Pancreas (tissue), 10 donors: ENCODE results near the gene FFAR2. TPM values are rescaled to one million over a fixed set of nuclear protein-coding genes. Genes with fewer than 3 reads are reported as not detected.

Experiments
- ATAC-seq, 4 donors: fragments of 200-7000 bp; cut with Tn5 transposase; one replicate each; pipeline versions ENCODE4 v1.8.0 to v1.9.1; 2020; ENCODE audit warnings: mild to moderate bottlenecking in 4 of 4, moderate library complexity in 4 of 4
- DNase-seq, 6 donors: peaks; one replicate each; pipeline ENCODE4 v3.0.0-alpha.2; 2020
- FAIRE-seq: peaks from 2 replicates; lab custom pipeline; 2012; peaks lifted over from hg19 to GRCh38; lab: Jason Lieb, UNC
- H3K27ac ChIP-seq, 4 donors: fragments of 200-600 bp; sonication (generic); 1 replicate in 3 of 4; 2 replicates in 1 of 4; pipeline versions ENCODE4 v1.5.0 to v1.8.0; 2020
- H3K27me3 ChIP-seq, 4 donors: fragments of 200-600 bp; one replicate each; pipeline ENCODE4 v1.8.0; 2021
- H3K36me3 ChIP-seq, 3 donors: fragments of 200-600 bp; sonication (generic) in 1 of 3; one replicate each; pipeline versions ENCODE4 v1.5.0 to v1.8.0; 2020 to 2021
- H3K4me1 ChIP-seq, 3 donors: fragments of 200-600 bp; one replicate each; pipeline ENCODE4 v1.8.0; 2021
- H3K4me3 ChIP-seq, 4 donors: fragments of 200-600 bp; sonication (generic) in 2 of 4; one replicate each; pipeline versions ENCODE4 v1.5.0 to v1.8.0; 2020 to 2021
- H3K9me3 ChIP-seq, 4 donors: fragments of 200-600 bp; one replicate each; pipeline ENCODE4 v1.8.0; 2021
- WGBS, 2 donors: extraction: QIAGEN DNeasy Blood & Tissue Kit; methylation state at CpG; one replicate each; pipeline ENCODE4 v1.1.7; 2013; 5-methylcytosine and 5-hydroxymethylcytosine counted together
- intact Hi-C, 3 donors: fragments of 100-400 bp; cut with DNase I; formaldehyde crosslinking; loops; one replicate each; pipeline versions ENCODE4 v1.11.1 to v1.14.2; 2022
- polyA plus RNA-seq, 2 donors: library from polyadenylated mRNA; stranded (reverse); fragments of 200-250 nt; gene quantifications; one replicate each; pipeline ENCODE4 v1.2.3, GENCODE V29; 2013
- total RNA-seq, 6 donors: library from RNA; stranded (reverse); fragmentation: NEBNext Ultra II Directional in 4 of 6; extraction: Animal tissue kit (Norgen Biotek cat#: 25700) in 4 of 6; gene quantifications; one replicate each; pipeline versions ENCODE4 v1.2.1 to v1.2.4, GENCODE V29; 2021 to 2023
- TF ChIP-seq, protein P1 (sequence below), 4 donors: fragments of 200-600 bp; sonication (generic) in 3 of 4; IDR thresholded peaks; one replicate each; pipeline versions ENCODE4 v1.5.0 to v1.8.0; 2021; ENCODE audit warnings: antibody characterized with exemption in 4 of 4
- donor health status: healthy with polysubstance abuse.
- donor health status: DM: no; HTN: no; CAD: no; lungs with moderate emphysema.
- donor health status: DM: no; HTN: no; CAD: no.
- donor health status: control.
- donor health status: control.
- donor health status: Bipolar disorder and iron deficiency.
- donor health status: DM: yes; HTN: yes; CAD: no.
- donor health status: DM: no; HTN: no; CAD: no.
- donor health status: DM: no; HTN: no; CAD: no.
- donor health status: DM: yes; HTN: yes; CAD: no.

Gene FFAR2
- total and polyA plus RNA-seq, 8 donors: 0.20 to 2.5 (median 0.39) TPM; not detected in 2

DNA sequence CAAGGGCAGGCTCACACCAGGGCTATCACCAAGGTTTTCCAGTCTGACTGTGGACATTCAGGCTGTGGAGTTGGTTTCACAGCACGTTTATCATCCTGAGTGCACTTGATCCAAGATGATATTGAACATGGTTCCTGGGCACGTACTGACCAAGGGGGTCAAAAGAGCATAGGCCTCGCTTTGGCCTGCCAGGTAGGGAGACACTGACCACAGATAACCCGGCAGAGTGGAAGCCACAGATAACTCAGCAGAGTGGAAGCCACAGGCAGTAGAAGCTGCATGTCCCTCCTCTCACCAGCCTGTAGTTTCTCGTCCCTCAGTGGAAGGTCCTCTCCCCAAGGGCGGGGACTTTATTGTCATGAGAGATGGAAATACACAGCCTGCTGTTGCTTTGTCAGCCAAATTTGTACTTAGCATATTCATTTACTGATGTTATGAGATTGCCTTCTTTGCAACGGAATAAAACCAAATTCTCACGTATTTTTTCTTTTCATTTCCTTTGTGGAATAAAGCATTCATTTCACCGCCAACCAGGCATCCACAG is 51.0 kb downstream of the FFAR2 start:
- no peak overlapping the region for H3K4me3 ChIP-seq
- TF ChIP-seq, protein P1, sequence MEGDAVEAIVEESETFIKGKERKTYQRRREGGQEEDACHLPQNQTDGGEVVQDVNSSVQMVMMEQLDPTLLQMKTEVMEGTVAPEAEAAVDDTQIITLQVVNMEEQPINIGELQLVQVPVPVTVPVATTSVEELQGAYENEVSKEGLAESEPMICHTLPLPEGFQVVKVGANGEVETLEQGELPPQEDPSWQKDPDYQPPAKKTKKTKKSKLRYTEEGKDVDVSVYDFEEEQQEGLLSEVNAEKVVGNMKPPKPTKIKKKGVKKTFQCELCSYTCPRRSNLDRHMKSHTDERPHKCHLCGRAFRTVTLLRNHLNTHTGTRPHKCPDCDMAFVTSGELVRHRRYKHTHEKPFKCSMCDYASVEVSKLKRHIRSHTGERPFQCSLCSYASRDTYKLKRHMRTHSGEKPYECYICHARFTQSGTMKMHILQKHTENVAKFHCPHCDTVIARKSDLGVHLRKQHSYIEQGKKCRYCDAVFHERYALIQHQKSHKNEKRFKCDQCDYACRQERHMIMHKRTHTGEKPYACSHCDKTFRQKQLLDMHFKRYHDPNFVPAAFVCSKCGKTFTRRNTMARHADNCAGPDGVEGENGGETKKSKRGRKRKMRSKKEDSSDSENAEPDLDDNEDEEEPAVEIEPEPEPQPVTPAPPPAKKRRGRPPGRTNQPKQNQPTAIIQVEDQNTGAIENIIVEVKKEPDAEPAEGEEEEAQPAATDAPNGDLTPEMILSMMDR (IDR thresholded peaks at IDR 0.05): no peak
- WGBS, 2 donors: 76 to 87% methylated on average over 9 of the region's 9 CpGs
- DNase-seq (no peak), FAIRE-seq (no peak), ATAC-seq (no peak)
- H3K27ac ChIP-seq: no peak overlapping the region
- H3K36me3 ChIP-seq: peaks cover 0 to 23% (median 4%) of the 10 kb centered on the region in 3 donors
- no peaks in the 10 kb centered on the region for H3K9me3 ChIP-seq
- intact Hi-C loops: loop anchor here in 1 of 3 donors (5.0 kb wide), 1 partner anchor 147 kb away; no protein-coding TSS in a partner anchor
- H3K27me3 ChIP-seq: no peaks in the 10 kb centered on the region
- H3K4me1 ChIP-seq: no peaks in the 10 kb centered on the region

DNA sequence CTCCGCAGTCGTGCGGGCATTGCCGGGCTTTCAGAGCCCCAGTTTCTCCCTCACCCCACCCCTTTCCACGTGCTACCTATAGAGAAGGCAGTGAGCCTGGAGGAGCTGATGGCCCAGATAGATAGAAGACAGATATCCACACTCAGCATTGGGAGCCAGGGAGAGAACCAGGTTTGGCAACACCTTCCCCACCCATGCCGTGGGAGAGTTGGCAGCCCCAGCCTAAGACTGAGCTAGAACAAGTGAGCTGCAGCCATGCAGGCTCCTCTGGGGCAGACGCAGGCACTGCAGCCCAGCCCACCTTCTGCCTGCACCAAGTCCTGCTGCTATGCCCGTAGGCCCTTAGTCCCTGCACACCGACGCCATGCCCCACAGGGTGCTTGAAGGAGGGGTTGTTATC is 52.6 kb downstream of the FFAR2 start:
- H3K36me3 ChIP-seq: peaks cover 0 to 27% (median 4%) of the 10 kb centered on the region in 3 donors
- ATAC-seq: no peak
- no peak overlapping the region for H3K27ac ChIP-seq
- intact Hi-C loops: no loop called here
- H3K9me3 ChIP-seq: no peaks in the 10 kb centered on the region
- WGBS, 2 donors: 91 to 93% methylated on average over 10 of the region's 10 CpGs
- no peak for DNase-seq
- TF ChIP-seq, protein P1 (IDR thresholded peaks at IDR 0.05): no peak
- H3K4me1 ChIP-seq: no peaks in the 10 kb centered on the region
- H3K4me3 ChIP-seq: no peak overlapping the region
- no peaks in the 10 kb centered on the region for H3K27me3 ChIP-seq
- no peak for FAIRE-seq

Other genes with a start within 250 kb of the FFAR2 start
- gene FAM187B, start 219.5 kb upstream of the FFAR2 start, total RNA-seq: not detected
- not detected for gene FAM187B, start 219.5 kb upstream of the FFAR2 start, polyA plus RNA-seq
- 100 to 1,000 TPM in 1 of 6 donors, 10 to 100 TPM in 5; 51.6 to 103 (median 67.0) TPM for gene LSR, start 199.3 kb upstream of the FFAR2 start, total RNA-seq
- gene LSR, start 199.3 kb upstream of the FFAR2 start, polyA plus RNA-seq: 10 to 100 TPM; 46.1 to 67.5 TPM
- gene USF2, start 179.3 kb upstream of the FFAR2 start, total RNA-seq: 10 to 100 TPM; 46.4 to 84.9 (median 59.8) TPM
- 100 to 1,000 TPM; 106 to 112 TPM for gene USF2, start 179.3 kb upstream of the FFAR2 start, polyA plus RNA-seq
- 10 to 100 TPM in 1 of 6 donors, 1 to 10 TPM in 4, under 1 TPM in 1; 0.69 to 10.2 (median 2.2) TPM for gene HAMP, start 165.7 kb upstream of the FFAR2 start, total RNA-seq
- gene HAMP, start 165.7 kb upstream of the FFAR2 start, polyA plus RNA-seq: 100 to 1,000 TPM in 1 of 2 donors, 10 to 100 TPM in 1; 24.5 to 138 TPM
- under 1 TPM in 1 of 6 donors, not detected in 5; 0.17 TPM for gene MAG, start 156.1 kb upstream of the FFAR2 start, total RNA-seq
- gene MAG, start 156.1 kb upstream of the FFAR2 start, polyA plus RNA-seq: under 1 TPM in 1 of 2 donors, not detected in 1; 0.47 TPM
- gene CD22, start 119.1 kb upstream of the FFAR2 start, total RNA-seq: 1 to 10 TPM in 2 of 6 donors, under 1 TPM in 4; 0.32 to 2.1 (median 0.94) TPM
- under 1 TPM; 0.38 to 0.49 TPM for gene CD22, start 119.1 kb upstream of the FFAR2 start, polyA plus RNA-seq
- gene FFAR1, start 100.4 kb upstream of the FFAR2 start, total RNA-seq: 1 to 10 TPM in 4 of 6 donors, under 1 TPM in 2; 0.60 to 3.5 (median 1.8) TPM
- gene FFAR1, start 100.4 kb upstream of the FFAR2 start, polyA plus RNA-seq: 10 to 100 TPM in 1 of 2 donors, 1 to 10 TPM in 1; 3.6 to 30.1 TPM
- under 1 TPM in 5 of 6 donors, not detected in 1; 0.09 to 0.37 (median 0.26) TPM for gene FFAR3, start 89.8 kb upstream of the FFAR2 start, total RNA-seq
- gene FFAR3, start 89.8 kb upstream of the FFAR2 start, polyA plus RNA-seq: 1 to 10 TPM; 1.5 to 2.7 TPM
- gene GPR42, start 77.2 kb upstream of the FFAR2 start, total RNA-seq: under 1 TPM in 2 of 6 donors, not detected in 4; 0.12 to 0.16 TPM
- gene GPR42, start 77.2 kb upstream of the FFAR2 start, polyA plus RNA-seq: under 1 TPM in 1 of 2 donors, not detected in 1; 0.52 TPM
- 1 to 10 TPM in 1 of 6 donors, under 1 TPM in 1, not detected in 4; 0.35 to 1.1 TPM for gene KRTDAP, start 42.2 kb downstream of the FFAR2 start, total RNA-seq
- gene KRTDAP, start 42.2 kb downstream of the FFAR2 start, polyA plus RNA-seq: 1 to 10 TPM; 1.4 to 2.0 TPM
- gene DMKN, start 65.4 kb downstream of the FFAR2 start, total RNA-seq: 10 to 100 TPM; 48.5 to 86.7 (median 60.0) TPM
- 100 to 1,000 TPM; 133 to 197 TPM for gene DMKN, start 65.4 kb downstream of the FFAR2 start, polyA plus RNA-seq
- not detected for gene SBSN, start 80.1 kb downstream of the FFAR2 start, total RNA-seq
- gene SBSN, start 80.1 kb downstream of the FFAR2 start, polyA plus RNA-seq: under 1 TPM; 0.15 to 0.16 TPM
- gene GAPDHS, start 85.2 kb downstream of the FFAR2 start, total RNA-seq: not detected
- not detected for gene GAPDHS, start 85.2 kb downstream of the FFAR2 start, polyA plus RNA-seq
- gene TMEM147, start 97.4 kb downstream of the FFAR2 start, total RNA-seq: 10 to 100 TPM; 44.3 to 63.9 (median 51.5) TPM
- gene TMEM147, start 97.4 kb downstream of the FFAR2 start, polyA plus RNA-seq: 10 to 100 TPM; 70.2 to 91.1 TPM
- 1 to 10 TPM in 4 of 6 donors, under 1 TPM in 2; 0.28 to 3.0 (median 2.0) TPM for gene ATP4A, start 115.4 kb downstream of the FFAR2 start, total RNA-seq
- 10 to 100 TPM in 1 of 2 donors, 1 to 10 TPM in 1; 6.0 to 10.8 TPM for gene ATP4A, start 115.4 kb downstream of the FFAR2 start, polyA plus RNA-seq
- gene PMIS2, start 137.9 kb downstream of the FFAR2 start, total RNA-seq: not detected
- gene PMIS2, start 137.9 kb downstream of the FFAR2 start, polyA plus RNA-seq: not detected
- gene HAUS5, start 164.5 kb downstream of the FFAR2 start, total RNA-seq: 10 to 100 TPM in 1 of 6 donors, 1 to 10 TPM in 5; 5.6 to 10.6 (median 6.5) TPM
- gene HAUS5, start 164.5 kb downstream of the FFAR2 start, polyA plus RNA-seq: 10 to 100 TPM; 22.1 to 22.5 TPM
- 10 to 100 TPM; 18.2 to 34.0 (median 28.3) TPM for gene RBM42, start 180.8 kb downstream of the FFAR2 start, total RNA-seq
- gene RBM42, start 180.8 kb downstream of the FFAR2 start, polyA plus RNA-seq: 10 to 100 TPM; 38.1 to 38.6 TPM
- 1 to 10 TPM in 3 of 6 donors, under 1 TPM in 3; 0.32 to 1.5 (median 0.99) TPM for gene ETV2, start 193.5 kb downstream of the FFAR2 start, total RNA-seq
- 1 to 10 TPM; 1.5 to 4.1 TPM for gene ETV2, start 193.5 kb downstream of the FFAR2 start, polyA plus RNA-seq
- gene COX6B1, start 200.1 kb downstream of the FFAR2 start, total RNA-seq: 100 to 1,000 TPM; 119 to 164 (median 147) TPM
- 100 to 1,000 TPM; 328 to 491 TPM for gene COX6B1, start 200.1 kb downstream of the FFAR2 start, polyA plus RNA-seq
- not detected for gene UPK1A, start 218.3 kb downstream of the FFAR2 start, total RNA-seq
- gene UPK1A, start 218.3 kb downstream of the FFAR2 start, polyA plus RNA-seq: under 1 TPM in 1 of 2 donors, not detected in 1; 0.16 TPM